Caco-2 (cell line): ENCODE measurements around the gene GRM7. TPM values are rescaled to one million over a fixed set of nuclear protein-coding genes. Genes with fewer than 3 reads are reported as not detected.

ENCODE experiments used
- BruUV-seq: library from RNA; stranded (reverse); fragments of 400-500 nt; replicated peaks from 2 replicates; lab custom pipeline; 2021; lab: Mats Ljungman, UMichigan
- CTCF ChIA-PET: fragments of 300-600 bp; sonication (Branson Sonifier 250); formaldehyde crosslinking; loops from one replicate; lab custom pipeline; 2022; ENCODE audit warnings: antibody characterized with exemption; lab: Charles Lee
- POLR2A ChIA-PET: fragments of 300-600 bp; sonication (Branson Sonifier 250); formaldehyde crosslinking; loops from one replicate; lab custom pipeline; 2022; ENCODE audit warnings: antibody characterized with exemption; lab: Charles Lee
- DNase-seq, 2 experiments: peaks; one replicate each; pipeline versions ENCODE4 v3.0.0 to v3.0.0-alpha.2; 2020 to 2022
- H3K27me3 ChIP-seq: replicated peaks from 2 replicates; pipeline ENCODE4 v1.6.0; 2011; ENCODE audit warnings: low read length; ENCODE audit not compliant: control insufficient read depth, insufficient read depth
- H3K36me3 ChIP-seq: 2 replicates; pipeline ENCODE4 v1.5.1; 2011; ENCODE audit warnings: low read length; ENCODE audit not compliant: control insufficient read depth, insufficient read depth
- H3K4me1 ChIP-seq: fragments of 250-450 bp; sonication (Bioruptor Pico); 2 replicates; pipeline ENCODE4 v1.5.1; 2020; ENCODE audit warnings: mild to moderate bottlenecking
- H3K4me3 ChIP-seq: 2 replicates; pipeline ENCODE4 v1.5.1; 2011; ENCODE audit warnings: low read depth, mild to moderate bottlenecking, control low read depth, low read length
- H3K9me3 ChIP-seq: fragments of 250-450 bp; sonication (Bioruptor Pico); 2 replicates; pipeline ENCODE4 v1.5.1; 2020; ENCODE audit warnings: mild to moderate bottlenecking, moderate library complexity
- H3K27ac Mint-ChIP-seq: one replicate; pipeline ENCODE4 v1.8.0; 2022; ENCODE audit warnings: mixed read lengths; ENCODE audit not compliant: unreplicated experiment
- H3K27me3 Mint-ChIP-seq: one replicate; pipeline ENCODE4 v1.8.0; 2022; ENCODE audit warnings: mixed read lengths; ENCODE audit not compliant: insufficient read depth, unreplicated experiment
- H3K36me3 Mint-ChIP-seq: one replicate; pipeline ENCODE4 v1.8.0; 2022; ENCODE audit warnings: mild to moderate bottlenecking, mixed read lengths; ENCODE audit not compliant: insufficient read depth, unreplicated experiment
- H3K4me1 Mint-ChIP-seq: one replicate; pipeline ENCODE4 v1.8.0; 2022; ENCODE audit warnings: low read depth, mixed read lengths; ENCODE audit not compliant: unreplicated experiment
- H3K4me3 Mint-ChIP-seq: one replicate; pipeline ENCODE4 v1.8.0; 2022; ENCODE audit warnings: mild to moderate bottlenecking, moderate library complexity, mixed read lengths; ENCODE audit not compliant: unreplicated experiment
- H3K9me3 Mint-ChIP-seq: one replicate; pipeline ENCODE4 v1.8.0; 2022; ENCODE audit warnings: mixed read lengths; ENCODE audit not compliant: unreplicated experiment
- CTCF ChIP-seq, 2 experiments: fragments of 200-600 bp in 1 of 2; IDR thresholded peaks; 1 replicate in 1 of 2; 2 replicates in 1 of 2; pipeline versions ENCODE4 v1.5.1 to v1.8.0; 2011 to 2022; ENCODE audit warnings: antibody characterized with exemption in 1 of 2, control low read depth in 1 of 2, inconsistent platforms in 1 of 2, low read depth in 1 of 2, low read length in 1 of 2, mild to moderate bottlenecking in 1 of 2, moderate library complexity in 1 of 2; ENCODE audit not compliant: insufficient read depth in 1 of 2, severe bottlenecking in 1 of 2, unreplicated experiment in 1 of 2
- intact Hi-C: fragments of 100-400 bp; cut with micrococcal nuclease; formaldehyde crosslinking; loops from one replicate; pipeline ENCODE4 v1.10.0; 2022; ENCODE audit not compliant: unreplicated experiment
- total RNA-seq: library from RNA; stranded (reverse); gene quantifications from 2 replicates; pipeline ENCODE4 v1.2.3, GENCODE V29; 2022

GRM7 gene
- total RNA-seq, 1 experiment from 2014 or later = not detected

- Mint-ChIP-seq H3K4me3 (no peak overlapping the region), H3K36me3 (no peaks in the 10 kb centered on the region), H3K4me1 (no peaks in the 10 kb centered on the region), H3K27ac (no peak overlapping the region), H3K27me3 (no peaks in the 10 kb centered on the region), H3K9me3 (no peaks in the 10 kb centered on the region)
- no peak overlapping the region for H3K4me3 ChIP-seq
- ChIA-PET CTCF (no interaction called here), POLR2A (no interaction called here)
- BruUV-seq = no TSS peak
- no peak for DNase-seq
- no peaks in the 10 kb centered on the region for H3K36me3 ChIP-seq
- H3K4me1 ChIP-seq = no peaks in the 10 kb centered on the region
- TF ChIP-seq CTCF (IDR thresholded peaks at IDR 0.05; ENCODE audit: insufficient read depth in 1 of 2, low read depth in 1 of 2, low read length in 1 of 2, severe bottlenecking in 1 of 2, unreplicated experiment in 1 of 2) = no peak
- no peaks in the 10 kb centered on the region for H3K27me3 ChIP-seq
- H3K9me3 ChIP-seq = no peaks in the 10 kb centered on the region
- intact Hi-C loops = no loop called here
Observed at GRCh38 chr3:7166460-7166859, 305.5 kb downstream of the GRM7 start.

GRCh38 chr3:7171493-7171892 lies 310.6 kb downstream of the GRM7 start:
- no peaks in the 10 kb centered on the region for H3K27me3 ChIP-seq
- H3K27ac Mint-ChIP-seq = no peak overlapping the region
- TF ChIP-seq CTCF (IDR thresholded peaks at IDR 0.05; ENCODE audit: insufficient read depth in 1 of 2, low read depth in 1 of 2, low read length in 1 of 2, severe bottlenecking in 1 of 2, unreplicated experiment in 1 of 2) = no peak
- no peaks in the 10 kb centered on the region for H3K9me3 Mint-ChIP-seq
- H3K36me3 ChIP-seq = no peaks in the 10 kb centered on the region
- H3K4me3 ChIP-seq = no peak overlapping the region
- BruUV-seq = no TSS peak
- no peak for DNase-seq
- H3K4me1 ChIP-seq = no peaks in the 10 kb centered on the region
- no peaks in the 10 kb centered on the region for H3K27me3 Mint-ChIP-seq
- ChIA-PET CTCF (no interaction called here), POLR2A (no interaction called here)
- H3K36me3 Mint-ChIP-seq = no peaks in the 10 kb centered on the region
- no peak overlapping the region for H3K4me3 Mint-ChIP-seq
- H3K4me1 Mint-ChIP-seq = no peaks in the 10 kb centered on the region
- intact Hi-C loops = no loop called here
- H3K9me3 ChIP-seq = no peaks in the 10 kb centered on the region

- no peaks in the 10 kb centered on the region for H3K4me1 Mint-ChIP-seq
- ChIA-PET CTCF (no interaction called here), POLR2A (no interaction called here)
- Histone ChIP-seq H3K9me3 (no peaks in the 10 kb centered on the region), H3K36me3 (no peaks in the 10 kb centered on the region), H3K4me3 (no peak overlapping the region), H3K4me1 (no peaks in the 10 kb centered on the region), H3K27me3 (no peaks in the 10 kb centered on the region)
- TF ChIP-seq CTCF (IDR thresholded peaks at IDR 0.05; ENCODE audit: insufficient read depth in 1 of 2, low read depth in 1 of 2, low read length in 1 of 2, severe bottlenecking in 1 of 2, unreplicated experiment in 1 of 2) = no peak
- DNase-seq = no peak
- H3K4me3 Mint-ChIP-seq = no peak overlapping the region
- H3K9me3 Mint-ChIP-seq = no peaks in the 10 kb centered on the region
- no peaks in the 10 kb centered on the region for H3K36me3 Mint-ChIP-seq
- intact Hi-C loops = no loop called here
- H3K27ac Mint-ChIP-seq = no peak overlapping the region
- no TSS peak for BruUV-seq
- no peaks in the 10 kb centered on the region for H3K27me3 Mint-ChIP-seq
Observed at GRCh38 chr3:7172996-7173395, 312.1 kb downstream of the GRM7 start.
